ENCODE measurements around the gene FAM20B.
"Not testable (repeated sequence)": the region's sequence is repeated elsewhere in the genome, so short reads cannot be mapped to it uniquely, and the experiment has no call there.

Gene FAM20B, protein sequence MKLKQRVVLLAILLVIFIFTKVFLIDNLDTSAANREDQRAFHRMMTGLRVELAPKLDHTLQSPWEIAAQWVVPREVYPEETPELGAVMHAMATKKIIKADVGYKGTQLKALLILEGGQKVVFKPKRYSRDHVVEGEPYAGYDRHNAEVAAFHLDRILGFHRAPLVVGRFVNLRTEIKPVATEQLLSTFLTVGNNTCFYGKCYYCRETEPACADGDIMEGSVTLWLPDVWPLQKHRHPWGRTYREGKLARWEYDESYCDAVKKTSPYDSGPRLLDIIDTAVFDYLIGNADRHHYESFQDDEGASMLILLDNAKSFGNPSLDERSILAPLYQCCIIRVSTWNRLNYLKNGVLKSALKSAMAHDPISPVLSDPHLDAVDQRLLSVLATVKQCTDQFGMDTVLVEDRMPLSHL

GRCh38 chr1:179025125-179025974 lies at the start of gene FAM20B:
Gene FAM20B (plus strand): TSS chr1:179025894. CDS start chr1:179043848, 17,954 bp downstream.
- peak; percentile 46 to 65 for DNase-seq

GRCh38 chr1:178976541-178976940 lies 49.2 kb upstream of the FAM20B start:
- DNase-seq: no peak

DNA sequence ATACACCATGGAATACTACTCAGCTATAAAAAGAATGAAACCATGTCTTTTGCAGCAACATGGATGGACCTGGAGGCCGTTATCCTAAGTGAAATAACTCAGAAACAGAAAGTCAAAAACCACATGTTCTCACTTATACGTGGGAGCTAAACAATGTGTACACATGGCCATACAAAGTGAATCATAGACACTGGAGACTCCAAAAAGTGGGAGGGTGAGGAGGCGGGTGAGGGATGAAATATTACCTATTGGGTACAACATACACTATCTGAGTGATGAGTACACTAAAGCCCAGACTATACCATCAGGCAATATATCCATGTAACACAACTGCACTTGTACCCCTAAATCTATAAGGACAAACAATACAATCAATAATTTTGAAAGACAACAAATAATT lies 39.5 kb upstream of the FAM20B start:
- no peak for DNase-seq

GRCh38 chr1:178988198-178988597 lies 37.5 kb upstream of the FAM20B start:
- not testable (repeated sequence) for DNase-seq

- DNase-seq: no peak
Observed at GRCh38 chr1:178993559-178993958, 32.1 kb upstream of the FAM20B start.

GRCh38 chr1:178997428-178997827 lies 28.3 kb upstream of the FAM20B start:
- DNase-seq: no peak

GRCh38 chr1:178998295-178998694 lies 27.4 kb upstream of the FAM20B start:
- no peak for DNase-seq

GRCh38 chr1:178999061-178999460 lies 26.6 kb upstream of the FAM20B start:
- DNase-seq: no peak

- DNase-seq: no peak
Observed at GRCh38 chr1:179001451-179001850, 24.2 kb upstream of the FAM20B start.

GRCh38 chr1:179002064-179002463 lies 23.6 kb upstream of the FAM20B start:
- DNase-seq: not testable (repeated sequence)

GRCh38 chr1:179002552-179003345 lies 22.9 kb upstream of the FAM20B start:
- no peak for DNase-seq

DNA sequence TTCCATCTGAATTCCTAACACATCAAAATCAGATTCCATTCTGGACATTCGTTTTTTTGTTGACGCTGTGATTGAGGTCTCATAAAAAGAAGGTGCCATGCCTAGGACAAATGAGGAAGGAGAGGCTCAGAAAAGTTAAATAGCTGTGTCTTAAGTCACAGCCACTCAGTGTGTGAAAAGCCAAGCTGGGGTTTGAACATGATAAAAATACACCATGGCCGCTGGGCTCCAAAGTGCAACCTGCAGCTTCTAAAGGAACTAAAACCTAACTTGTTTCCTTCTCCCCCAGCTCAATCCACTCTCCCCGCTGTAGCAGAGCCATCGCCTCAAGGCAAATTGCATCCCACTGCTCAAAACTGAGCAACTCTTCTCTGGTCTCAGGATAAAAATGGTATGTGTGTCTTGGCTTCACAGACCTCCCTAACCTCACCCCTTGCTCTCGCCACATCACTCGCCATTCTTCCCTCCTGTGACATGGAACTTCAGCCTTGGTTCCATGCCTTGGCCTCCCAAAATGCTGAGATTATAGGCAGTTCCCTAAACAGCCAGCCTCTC lies 22.1 kb upstream of the FAM20B start:
- DNase-seq: no peak

GRCh38 chr1:179007233-179007632 lies 18.5 kb upstream of the FAM20B start:
- DNase-seq: no peak

DNA sequence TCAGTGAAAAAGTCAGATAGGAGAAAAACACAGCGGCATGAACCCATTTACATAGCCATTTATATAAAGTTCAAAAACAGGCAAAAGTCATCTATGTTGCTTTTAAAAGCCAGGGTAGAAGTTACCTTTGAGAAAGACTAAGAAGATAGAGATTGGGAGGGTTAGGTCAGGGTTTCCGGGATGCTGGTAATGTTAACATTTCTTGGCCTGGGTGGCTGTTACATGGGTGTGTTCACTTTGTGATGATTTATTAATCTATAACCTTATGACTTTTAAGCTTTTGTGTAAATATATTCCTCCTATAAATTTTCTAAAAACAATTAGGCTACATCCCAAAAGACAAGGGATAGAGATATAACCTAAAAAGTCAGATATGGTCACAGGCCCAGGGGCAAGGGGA lies 15.0 kb upstream of the FAM20B start:
- no peak for DNase-seq

DNA sequence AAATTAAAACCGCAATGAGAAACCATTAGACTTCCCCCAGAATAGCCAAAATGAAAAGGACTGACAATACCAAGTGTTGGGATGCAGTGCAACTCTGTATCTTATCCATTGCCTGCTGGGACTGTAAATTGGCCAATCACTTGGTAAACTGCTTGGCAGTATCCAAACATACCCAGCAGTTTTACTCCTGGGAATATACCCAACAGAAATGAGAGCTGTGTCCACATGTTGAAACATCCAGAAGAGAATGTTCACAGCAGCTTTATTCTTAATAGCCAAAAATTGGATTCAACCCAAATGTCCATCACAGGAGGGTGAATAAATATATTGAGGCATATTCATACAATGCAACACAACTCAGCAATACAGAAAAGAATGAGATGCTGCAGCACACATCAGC lies 13.7 kb upstream of the FAM20B start:
- no peak for DNase-seq

DNA sequence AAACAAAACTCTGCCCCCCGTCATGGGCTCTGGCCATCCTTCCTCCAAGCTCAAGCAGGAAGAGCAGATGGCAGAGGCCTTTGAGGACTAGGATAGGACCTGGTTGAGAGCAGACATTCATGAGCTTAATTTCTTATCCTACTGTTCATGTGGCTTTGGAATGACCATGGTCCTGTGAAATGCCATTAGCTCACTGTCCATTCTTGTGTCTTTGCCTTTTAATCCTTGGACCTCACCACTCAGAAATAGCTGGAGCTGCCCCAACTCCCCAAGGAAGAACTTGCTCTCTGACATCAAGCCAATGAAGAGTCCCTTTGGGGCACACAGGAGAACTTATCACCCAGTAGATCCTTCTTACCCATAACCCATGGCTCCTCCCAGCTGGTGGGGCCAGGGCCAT lies 11.6 kb upstream of the FAM20B start:
- no peak for DNase-seq

DNA sequence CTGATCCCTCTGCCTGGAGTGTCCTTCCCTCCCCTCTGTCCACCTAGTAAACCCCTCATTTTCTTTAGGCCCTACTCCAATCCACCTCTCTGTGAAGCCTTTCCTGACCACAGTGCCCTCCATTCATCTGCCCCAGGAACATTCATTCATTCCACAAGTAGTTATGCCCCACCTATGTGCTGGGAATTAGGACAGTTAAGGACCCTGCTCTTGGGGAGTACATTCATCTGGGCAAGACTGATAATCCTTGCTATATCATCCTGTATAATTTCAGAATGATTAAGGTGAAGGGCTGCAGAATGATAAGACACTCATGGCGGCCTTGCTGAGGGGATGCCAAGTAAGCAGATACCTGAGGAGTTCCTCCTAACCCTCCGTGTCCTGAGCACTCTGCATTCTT lies 10.3 kb upstream of the FAM20B start:
- DNase-seq: no peak

GRCh38 chr1:179016706-179017382 lies 8.8 kb upstream of the FAM20B start:
- no peak for DNase-seq

DNA sequence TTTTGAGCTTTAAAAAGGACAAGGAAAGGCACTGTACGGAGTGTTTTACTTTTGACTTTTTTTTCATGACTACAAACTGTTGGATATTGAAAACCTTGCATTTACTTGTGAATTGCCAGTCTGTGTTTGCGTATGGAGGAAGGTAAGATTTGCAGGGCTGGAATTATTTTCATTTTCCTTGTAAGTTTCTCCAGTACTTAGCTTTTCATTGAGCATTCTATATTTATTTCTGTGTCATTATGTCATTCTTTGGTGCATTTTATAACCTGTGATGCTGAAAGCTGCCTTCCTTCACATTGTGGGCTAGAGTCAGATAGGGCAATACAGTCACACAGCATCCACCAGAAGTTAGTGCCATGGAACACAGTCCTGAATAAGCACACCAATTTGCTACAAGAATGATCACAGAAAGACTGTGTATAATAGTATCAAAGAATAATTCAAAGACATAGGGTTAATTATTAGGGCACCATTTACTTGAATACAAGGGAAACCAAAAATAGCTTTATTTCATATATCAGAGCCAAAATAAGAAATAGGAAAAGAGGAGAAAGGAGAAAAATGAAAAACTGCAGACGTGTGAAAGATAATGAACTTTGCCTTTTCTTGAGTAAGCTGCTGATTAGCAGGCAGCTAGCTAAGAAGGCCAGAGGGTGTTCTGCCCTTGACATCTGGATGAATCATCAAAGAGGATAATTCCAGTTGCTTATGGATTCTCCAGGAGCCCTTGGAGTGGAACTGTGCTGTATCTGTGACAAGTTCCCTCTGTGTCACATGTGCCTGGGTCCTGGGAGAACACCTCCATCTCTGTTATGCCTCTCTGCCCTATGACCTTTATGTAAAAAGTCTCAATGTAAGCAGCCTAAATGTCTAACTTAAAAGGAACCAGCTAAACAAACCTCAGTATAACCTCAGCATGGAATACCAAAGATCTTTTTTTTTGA lies 8.0 kb upstream of the FAM20B start:
- DNase-seq: no peak

- DNase-seq: no peak
Observed at GRCh38 chr1:179021873-179022272, 3.8 kb upstream of the FAM20B start.

Data from cerebellar nuclear complex (tissue), 1 donor.